ENCODE data around the gene UBAC1.

The UBAC1 gene

DNA sequence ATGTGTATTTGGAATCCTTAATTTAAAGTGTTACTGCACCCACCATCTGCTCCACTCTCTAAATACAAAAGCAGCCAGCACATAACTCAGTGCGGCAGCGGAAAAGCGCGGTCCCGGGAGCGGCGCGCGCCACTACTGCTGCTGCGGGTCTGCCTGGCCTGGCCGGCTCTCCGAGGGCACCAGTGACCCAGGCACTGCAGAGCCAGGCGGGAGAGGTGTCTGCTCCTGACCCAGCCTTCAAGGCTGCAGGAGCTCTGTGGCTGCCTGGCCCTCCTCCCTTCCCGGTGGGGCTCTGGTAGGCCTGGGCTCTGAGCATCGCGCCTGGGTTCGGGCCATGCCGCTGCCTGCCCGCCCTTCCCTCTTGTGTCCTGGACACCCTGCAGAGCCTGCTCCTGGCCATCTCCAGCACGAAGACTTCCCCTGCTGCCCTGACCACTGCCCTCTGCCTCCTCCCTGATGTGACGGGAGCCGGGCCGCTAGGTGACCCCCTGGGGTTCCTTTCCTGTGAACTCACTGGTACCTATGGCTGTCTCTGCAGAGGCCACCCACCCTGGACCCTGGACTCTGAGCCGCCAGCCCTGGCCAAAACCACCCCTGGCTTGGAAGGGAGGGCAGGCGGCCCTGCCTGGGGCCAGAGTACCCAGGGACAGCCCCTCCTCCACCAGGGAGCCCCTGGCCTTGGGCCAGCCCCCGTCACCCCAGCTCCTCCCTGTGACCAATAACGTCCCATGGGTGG is 32.8 kb upstream of the UBAC1 start:
- DNase-seq: no peak

DNA sequence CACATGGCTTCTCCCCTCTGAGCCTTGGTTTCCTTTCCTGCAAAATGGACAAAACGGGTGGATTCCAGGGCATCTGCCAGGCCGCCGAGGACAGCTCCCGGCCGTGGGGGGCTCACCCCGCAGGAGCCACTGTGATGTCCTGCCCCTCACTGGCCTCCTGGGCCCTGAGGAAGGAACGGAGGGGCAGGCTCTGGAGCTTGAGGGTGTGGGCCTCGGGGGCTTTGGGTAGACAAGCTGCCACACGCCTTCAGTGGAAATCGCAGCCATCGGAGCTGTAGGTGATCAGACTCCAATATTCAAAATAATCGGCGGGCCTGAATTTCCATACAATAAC is 32.2 kb upstream of the UBAC1 start:
- no peak for DNase-seq

DNA sequence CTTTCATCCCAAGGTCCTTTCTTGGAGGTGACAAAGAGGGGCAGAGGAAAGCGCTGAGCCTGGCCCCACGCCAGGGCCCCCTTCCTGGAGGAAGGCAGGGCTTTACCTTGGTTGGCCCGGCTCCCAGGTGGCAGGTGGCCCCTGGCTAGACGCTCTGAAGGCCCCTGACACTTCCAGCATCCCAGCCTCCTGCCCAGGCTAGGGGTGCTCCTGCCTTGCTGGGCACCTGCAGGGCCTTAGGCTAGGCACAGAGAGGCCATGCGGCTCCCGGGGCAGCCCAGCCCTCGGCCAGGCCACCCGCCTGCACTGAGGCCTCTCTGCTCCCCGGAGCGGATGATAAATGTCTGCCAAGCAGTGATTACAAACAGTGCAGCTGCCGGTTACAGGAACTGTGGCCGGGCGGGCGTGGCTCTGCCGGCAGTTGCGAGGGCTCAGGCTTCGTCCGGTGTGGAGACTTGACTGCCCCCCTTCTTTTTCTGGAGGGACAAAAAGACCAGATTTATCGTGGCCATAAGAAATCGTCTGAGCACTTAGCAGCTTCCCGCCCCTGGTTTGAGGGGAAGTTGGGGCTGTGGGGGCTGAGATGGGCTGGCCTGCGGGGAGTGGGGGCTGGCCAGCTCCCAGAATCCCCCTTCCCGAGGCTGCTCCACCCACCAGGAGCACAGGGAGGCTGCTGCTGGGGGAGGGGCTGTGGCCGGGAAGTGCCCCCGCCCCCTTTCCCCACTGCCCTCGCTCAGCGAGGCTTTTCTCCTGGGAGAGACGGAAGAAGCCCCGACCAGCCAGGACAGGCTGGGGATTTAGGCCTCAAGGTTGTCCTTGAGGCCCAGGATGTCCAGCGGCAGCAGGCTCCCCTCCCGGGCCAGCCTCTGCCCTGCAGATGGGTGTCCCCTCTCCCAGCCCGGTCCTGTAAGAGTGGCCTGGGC is 31.6 kb upstream of the UBAC1 start:
- DNase-seq: peak in 9 of 58 donors; percentile 8 to 64 (median 28)

DNA sequence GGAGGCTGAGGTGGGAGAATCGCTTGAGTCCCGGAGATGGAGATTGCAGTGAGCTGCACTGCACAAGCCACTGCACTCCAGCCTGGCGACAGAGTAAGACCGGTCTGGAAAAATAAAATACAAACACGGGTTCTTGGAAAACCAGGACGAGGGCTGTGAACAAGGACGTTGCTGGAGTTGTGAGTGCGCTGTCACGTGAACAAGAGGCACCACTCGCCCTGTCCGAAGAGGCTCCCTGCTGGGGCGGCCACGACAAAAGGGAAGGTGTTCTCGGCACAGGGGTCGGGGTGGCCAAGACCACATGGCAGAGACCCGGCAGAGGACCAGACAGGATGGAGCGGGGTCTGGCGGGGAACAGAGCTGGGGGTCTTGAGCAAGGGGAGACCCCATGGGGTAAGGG is 30.6 kb upstream of the UBAC1 start:
- DNase-seq: no peak

DNA sequence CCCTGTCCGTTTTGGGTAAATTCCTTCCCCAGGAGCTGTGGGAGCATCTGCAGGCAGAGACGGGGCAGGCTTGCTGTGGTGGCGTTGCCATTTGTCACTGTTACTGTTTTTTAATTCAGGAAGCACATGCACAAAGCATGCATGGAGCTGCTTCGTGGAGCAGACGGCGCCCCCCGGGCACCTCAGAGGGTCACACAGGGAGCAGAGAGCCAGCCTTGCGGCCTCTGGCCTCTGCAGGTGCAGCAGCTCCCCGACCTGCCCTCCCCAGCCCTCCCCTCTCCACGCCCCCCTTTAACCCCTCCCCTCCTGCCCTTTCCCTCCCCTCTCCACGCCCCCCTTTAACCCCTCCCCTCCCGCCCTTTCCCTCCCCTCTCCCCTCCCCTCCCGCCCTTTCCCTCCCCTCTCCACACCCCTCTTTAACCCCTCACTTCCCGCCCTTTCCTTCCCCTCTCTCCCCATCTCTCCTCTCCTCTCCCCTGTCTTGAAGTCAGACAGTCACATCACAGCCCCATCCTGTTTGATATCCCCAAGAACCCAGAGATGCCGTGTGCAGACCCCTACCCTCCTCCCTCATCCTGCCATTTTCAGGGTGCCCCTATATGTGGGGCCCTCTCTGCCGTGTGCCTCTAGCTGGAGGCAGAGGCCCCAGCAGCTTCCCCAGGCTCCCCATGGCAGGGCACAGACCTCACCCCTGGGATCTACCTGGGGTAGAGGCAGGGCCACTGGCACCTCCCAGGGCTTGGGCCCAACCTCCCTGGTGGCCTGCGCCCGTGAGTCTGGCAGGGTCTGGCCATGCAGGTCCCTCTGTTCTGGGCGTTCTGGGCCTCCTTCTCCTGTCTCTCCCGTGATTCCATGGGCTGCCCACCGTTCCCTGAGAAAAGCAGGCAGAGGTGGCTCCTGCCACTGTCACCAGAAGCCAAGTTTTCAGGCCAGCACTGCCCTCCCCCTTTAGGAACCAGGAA is 29.6 kb upstream of the UBAC1 start:
- DNase-seq: peak in 33 of 58 donors; percentile 7 to 79 (median 34)

DNA sequence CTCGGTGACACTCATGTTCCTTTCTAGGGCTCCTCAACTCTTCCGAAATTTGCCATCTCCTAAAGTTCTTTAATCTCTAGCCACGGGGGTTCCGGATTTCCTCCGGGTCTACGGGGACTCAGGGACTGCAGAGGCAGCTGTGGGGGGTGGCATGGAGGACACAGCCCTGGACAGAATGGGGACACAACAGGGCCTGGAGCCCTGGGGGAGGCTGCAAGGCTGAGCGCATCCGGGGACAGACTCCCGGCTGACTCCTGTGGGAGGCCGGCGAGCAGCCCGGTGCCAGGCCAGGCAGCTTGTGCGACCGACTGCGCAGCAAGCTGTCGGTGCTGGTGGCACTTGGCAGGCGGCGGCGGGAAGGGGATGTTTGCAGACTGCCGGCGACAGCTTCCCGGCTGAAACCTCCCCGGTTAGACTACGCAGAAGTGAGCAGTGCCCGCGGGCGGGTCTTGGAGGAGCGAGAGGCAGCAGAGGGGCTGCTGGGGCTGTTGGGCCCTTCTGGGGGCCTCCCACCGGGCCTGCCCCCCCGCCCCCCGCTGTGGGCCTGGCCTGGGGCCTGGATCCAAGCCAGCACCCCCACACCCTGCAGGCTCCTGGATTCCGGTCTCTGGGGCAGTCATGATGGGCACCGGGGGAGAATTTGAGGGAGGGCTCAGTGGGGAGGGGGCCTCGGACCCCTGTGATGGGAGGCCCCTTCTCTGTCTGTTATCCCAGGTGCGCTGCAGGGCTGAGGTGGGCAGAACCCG is 28.7 kb upstream of the UBAC1 start:
- peak in 51 of 58 donors; percentile 15 to 80 (median 46) for DNase-seq

DNA sequence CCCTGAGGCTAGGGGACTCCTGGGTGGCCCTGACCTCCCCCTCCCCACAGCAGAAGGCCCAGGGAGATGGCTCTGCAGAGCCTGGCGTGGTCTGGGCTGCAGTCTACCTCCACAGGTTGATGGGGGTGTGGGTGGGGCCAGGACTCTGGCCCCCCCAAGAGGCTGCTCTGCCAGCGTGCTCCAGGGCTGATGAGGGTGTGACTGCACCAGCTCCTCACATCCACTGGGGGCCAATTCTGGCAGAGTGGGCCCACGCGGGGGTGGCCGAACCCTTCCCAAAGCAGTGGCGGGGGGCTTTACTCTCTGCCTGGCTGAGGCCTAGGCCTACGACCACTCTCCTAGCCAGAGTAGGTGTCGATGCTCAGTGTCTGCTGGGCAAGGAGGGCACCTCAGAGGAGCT is 28.0 kb upstream of the UBAC1 start:
- DNase-seq: no peak

DNA sequence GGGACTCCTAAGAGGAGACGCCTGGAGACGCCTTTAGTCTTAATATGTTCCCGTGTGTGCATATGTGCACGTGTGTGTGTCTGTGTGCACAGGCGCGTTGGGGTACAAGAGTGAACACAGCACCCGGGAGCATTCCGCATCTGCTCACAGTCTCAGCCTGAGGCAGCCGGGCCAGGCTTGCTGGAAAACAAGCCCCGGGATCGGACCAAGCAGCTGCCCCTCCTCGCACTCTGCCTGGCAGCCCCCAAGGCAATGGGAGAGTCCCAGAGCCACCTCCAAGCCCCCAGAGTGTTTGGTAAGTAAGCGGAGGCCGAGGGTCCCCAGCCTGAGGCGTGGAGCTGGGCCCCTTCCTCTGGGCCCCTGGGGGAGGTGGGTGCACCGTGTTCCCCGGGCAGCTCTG is 27.3 kb upstream of the UBAC1 start:
- DNase-seq: no peak

DNA sequence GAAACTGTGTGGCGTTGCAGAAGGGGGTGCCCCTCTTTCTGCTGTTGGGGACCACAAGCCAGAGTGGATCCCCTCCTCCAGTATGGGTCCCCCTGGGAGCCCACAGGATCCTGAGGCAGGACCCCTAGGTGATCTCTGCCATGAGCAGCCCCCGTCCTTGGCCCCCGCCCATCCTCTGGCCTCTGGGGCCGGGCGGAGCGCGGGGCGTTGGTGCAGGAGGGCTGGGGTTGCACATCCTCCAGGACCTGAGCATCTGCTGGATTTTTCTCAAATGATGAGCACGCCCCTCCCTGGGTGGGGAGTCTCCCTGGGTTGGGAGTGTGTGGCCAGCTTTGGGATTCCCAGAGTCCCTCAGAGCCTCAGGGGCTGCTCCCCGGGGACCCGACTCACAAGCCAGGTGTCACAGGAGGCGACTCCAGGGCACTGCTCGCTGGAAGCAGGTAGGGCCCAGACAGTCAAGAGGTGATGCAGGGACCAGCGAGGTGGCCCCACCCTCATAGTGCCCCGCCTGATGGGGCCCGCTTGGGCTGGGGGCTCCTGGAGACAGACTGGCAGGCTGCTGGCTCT is 26.7 kb upstream of the UBAC1 start:
- DNase-seq: no peak

DNA sequence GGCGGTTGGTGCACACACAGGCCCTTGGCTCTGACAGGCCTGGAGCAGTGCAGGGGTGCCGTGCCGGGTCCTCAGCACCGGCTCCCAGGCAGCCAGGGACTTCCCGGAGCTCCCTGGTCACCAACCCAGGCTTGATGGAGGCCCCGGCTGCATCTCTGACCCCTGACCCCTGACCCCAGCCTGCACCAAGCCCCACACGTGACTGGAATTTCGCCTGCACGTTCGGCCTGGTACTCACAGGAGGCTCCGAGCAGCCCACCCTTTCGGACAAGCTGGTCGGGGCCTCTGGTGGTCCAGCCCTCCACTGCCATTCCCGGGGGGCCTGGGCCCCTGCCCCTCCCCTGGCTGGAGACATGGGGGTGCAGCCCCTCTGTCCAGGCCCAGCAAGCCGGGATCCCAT is 25.4 kb upstream of the UBAC1 start:
- DNase-seq: no peak

DNA sequence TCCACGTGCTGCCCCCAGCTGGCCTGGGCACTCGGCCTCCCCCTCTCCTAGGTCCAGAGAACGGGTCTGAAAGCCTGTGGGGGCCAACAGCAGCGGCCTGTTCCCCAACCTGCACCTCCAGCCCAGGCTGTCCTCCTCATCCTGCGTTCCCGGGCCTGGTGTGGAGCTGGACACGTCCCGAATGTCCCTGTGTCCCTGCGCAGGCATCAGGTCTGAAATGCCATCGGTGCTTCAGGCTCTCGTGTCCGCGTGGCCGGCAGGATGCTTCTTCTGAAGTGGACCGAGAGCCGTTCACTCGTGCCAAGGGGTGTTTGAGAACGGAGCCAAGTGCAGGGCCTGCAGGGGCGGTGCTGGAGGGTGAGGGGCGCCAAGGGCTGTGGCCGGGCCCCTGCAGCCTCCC is 24.7 kb upstream of the UBAC1 start:
- DNase-seq: no peak

DNA sequence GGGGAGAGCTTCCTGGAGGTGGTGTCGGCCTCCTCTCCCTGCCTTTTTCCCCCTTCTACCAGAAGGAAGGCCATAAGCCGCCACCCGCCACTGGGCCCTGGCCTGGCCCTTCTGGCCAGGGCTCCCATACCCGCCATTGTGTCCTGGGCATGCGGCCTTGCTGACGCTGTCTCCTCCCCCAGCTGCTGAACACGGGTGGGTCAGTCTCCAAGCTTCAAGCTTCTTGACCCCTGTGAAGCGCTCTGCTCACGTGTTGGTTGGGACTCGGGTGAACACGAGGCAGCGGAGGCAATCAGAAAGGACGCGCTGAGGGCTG is 24.2 kb upstream of the UBAC1 start:
- DNase-seq: no peak

DNA sequence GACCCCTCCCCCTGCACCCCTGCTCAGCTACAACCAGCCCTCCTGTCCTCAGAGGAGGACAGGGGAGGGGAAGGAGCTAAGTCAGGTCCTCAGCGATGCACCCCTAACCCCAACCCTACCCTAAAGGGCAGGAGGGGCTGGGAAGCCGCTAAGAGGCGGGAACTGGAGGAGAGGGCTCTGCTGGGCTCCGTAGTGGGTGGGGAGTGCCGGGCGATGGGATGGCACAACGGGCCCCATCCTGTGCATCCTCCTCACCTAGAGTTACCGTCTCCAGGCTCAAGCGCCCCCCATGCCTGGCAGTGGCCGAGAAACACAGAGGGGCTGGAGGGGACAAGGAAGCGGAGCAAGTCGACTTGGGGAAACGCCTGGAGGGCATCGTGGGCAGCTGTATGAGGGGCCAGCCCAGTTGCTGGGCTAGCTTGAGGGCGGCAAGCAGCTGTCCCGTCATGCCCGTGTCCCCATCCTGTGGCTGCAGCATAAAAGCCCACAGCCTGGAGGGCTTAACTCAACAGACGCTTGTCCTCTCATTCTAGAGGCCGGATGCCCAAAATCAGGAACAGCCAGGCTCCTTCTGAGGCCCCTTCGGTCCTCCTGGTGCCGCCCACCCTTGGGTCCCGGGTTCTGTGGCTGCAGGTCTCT is 23.0 kb upstream of the UBAC1 start:
- no peak for DNase-seq

DNA sequence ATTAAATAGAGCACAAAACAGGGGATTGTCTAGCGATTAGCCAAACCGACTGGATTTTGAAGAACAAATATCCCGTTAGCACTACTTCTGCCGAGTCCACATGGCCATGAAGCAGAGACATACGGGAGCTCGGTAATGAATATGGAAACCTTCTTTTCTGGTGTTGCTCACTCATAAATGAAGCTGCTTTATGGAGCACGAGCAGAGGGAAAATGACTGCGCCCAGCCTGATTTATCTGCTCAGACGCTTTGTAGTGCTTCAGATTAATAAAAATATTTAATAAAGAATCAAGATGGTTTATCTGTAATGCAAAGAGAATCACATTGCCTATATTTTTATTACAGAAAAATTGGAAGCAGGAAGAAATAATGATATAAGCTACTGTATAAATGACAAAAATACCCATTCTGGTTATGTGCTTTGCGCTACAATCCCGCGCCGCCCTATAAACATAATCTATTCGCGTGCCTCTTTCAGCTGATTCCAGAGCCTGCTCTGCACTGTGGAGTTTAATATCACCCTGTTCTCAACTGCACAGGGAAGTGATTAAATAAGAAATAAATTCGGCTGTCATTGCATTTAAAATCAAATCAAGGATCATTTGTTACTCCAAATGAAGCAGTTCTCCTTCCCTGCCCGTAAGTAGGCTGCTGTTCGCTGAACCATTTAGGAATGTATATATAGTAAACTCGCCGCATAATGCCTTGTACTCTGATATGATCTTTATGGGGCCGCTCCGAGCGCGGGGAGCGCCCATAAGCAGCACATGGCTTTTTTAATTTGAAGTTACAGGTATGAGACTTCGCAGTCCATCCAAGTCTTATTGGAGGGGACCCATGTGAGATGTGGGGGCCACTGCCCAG is 22.3 kb upstream of the UBAC1 start:
- DNase-seq: peak in 1 of 58 donors; percentile 20

DNA sequence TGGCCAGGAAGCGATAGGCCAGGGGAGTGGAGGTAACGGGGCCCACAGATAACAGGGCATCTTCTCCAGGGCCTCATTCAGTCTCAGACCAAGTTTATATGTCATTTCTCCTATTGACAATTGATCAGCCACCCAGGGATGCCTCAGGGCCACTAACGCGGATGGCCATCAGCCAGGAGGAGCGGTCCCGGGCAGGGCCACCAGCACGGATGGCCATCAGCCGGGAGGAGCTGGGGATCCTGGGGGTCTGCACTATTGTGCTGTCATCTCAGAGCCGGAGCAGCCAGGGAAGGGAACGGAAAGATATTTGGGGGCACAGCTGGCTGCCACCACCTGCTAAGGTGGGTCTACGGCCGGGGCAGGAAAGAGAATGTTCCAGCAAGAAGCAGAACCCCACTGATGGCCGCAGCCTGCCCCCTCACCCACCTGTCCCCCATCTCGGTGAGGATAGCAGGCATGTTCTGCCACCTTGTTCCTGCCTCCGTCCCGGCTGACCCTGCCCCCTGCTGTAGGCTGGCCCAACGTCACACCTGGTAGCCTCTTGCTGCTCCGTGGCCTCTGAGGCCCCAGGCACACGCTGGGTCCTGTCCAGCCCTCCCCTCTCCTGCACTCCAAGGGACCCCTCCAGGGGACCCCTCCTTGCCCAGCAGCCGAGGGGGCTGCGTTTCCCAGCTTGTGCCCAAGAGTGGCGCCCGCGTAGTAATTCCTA is 21.5 kb upstream of the UBAC1 start:
- peak in 2 of 58 donors; percentile 24 to 41 for DNase-seq

DNA sequence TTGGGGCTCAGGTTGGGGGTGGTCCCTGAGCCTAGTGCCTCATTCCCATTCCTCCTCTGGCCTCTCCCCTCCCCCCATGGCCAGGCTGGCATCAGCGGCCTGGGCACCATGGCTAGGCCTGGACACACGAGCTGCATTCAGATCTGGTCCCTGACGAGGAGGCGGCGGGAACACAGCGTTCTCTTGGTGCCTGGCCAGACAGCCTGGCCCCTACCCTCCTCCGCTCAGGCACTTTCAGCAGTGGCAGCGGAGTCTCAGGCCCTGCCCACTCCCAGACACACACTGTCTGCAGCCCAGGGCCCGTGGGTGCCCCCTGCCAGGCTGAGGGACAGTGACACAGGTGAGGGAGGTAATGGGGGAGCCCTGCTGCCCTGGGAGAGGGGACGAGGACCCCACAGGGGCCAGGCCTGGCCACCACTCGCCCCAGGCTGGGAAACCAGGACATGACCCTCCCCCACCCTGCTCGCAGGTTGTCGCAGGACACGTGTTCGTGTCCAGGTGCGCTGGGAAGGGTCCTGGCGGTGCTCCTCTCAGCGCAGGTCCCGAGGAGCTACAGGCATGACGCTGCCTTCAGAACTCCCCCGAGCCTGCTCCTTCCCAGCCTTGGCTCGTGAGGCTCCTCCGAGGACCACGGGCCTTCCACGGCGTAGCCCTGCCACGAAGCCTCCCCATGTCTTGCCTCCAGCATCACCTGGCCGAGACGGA is 19.9 kb upstream of the UBAC1 start:
- DNase-seq: peak in 57 of 58 donors; percentile 24 to 95 (median 81)

DNA sequence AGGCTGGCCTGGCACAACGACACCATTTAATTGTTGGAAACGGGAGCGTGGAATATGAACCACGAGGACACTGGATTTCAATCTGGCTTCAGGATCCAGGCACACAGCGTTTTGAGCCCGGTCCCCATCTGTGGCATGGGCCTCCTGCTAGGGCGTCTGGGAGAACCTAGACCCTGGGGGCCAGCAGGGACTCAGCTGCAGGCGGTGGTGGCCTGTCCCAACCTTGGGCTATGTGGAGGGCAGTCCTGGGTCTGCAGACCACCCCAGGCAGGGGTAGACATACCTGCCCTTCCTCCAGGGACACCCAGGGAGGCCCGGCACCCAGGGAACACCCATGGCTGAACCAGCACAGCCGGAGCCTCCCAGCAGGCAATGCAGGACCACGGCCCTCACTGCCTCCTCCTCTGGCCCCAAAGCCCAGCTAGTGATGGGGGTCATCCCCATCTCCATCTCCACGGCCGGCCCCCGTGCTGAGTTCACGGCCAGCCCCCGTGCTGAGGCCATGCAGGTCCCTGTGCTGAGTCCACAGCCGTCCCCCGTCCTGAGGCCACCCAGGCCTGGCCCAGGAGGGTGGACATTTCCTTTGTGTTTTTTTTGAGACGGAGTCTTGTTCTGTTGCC is 18.5 kb upstream of the UBAC1 start:
- DNase-seq: peak in 2 of 58 donors; percentile 53 to 58

Data from anterior cingulate cortex (tissue), 58 donors.